Myocyte (in vitro differentiated cells): ENCODE results near the gene OR2D3. TPM values are rescaled to one million over a fixed set of nuclear protein-coding genes. Genes with fewer than 3 reads are reported as not detected.
"Not testable (repeated sequence)": the region's sequence is repeated elsewhere in the genome, so short reads cannot be mapped to it uniquely, and the experiment has no call there.

ENCODE experiments used
- DNase-seq: peaks from one replicate; pipeline ENCODE4 v3.0.0-alpha.2; 2012; ENCODE audit warnings: low read depth
- polyA plus RNA-seq: library from polyadenylated mRNA; unstranded; fragments of >200 nt; gene quantifications from one replicate; pipeline ENCODE4 v1.2.1, GENCODE V29; 2012; ENCODE audit warnings: missing spikeins
- total RNA-seq: library from RNA; depleted of rRNA; stranded (reverse); fragments of >200 nt; gene quantifications from 2 replicates; pipeline ENCODE4 v1.2.3, GENCODE V29; 2014

OR2D3 gene, protein sequence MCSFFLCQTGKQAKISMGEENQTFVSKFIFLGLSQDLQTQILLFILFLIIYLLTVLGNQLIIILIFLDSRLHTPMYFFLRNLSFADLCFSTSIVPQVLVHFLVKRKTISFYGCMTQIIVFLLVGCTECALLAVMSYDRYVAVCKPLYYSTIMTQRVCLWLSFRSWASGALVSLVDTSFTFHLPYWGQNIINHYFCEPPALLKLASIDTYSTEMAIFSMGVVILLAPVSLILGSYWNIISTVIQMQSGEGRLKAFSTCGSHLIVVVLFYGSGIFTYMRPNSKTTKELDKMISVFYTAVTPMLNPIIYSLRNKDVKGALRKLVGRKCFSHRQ
- not detected in 2 replicates for total RNA-seq
- not detected for polyA plus RNA-seq

DNA sequence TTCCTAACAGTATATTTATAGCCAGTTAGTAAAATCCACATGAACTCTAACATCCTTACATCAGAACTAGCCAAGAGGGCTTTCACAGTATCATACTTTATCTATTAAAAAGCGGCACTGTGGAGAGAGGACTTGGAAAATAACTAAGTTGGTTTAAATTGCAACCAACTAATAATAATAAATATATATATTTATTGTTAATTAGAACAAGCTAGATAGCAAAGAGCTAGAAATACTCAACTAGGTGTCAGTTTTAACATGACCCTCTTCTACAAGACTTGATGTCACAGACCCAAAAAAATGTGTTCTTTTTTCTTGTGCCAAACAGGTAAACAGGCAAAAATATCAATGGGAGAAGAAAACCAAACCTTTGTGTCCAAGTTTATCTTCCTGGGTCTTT, at the start of gene OR2D3:
Gene OR2D3 (plus strand): TSS at position 301 of the 400 bp plus-strand sequence. CDS start 0 bp downstream, at position 301.
- no peak for DNase-seq

DNA sequence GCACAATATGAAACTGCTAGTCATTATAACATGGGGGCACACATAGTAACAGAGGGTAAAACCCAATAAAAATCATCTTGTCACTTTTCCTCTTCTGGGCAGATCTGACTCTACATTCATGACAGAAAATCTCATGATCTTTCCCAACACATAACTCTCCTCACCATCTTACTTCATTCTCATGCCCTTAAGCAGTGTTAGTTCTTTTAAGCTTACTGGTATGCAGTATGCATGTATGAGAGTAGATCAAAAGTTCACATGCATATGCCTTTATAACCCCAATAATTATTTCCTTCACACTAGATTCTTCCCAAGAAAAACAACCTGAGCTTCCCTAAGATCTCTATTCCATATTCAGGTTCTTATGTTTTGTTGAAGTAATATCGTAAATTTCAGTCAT, 49.5 kb upstream of the OR2D3 start:
- no peak for DNase-seq

DNA sequence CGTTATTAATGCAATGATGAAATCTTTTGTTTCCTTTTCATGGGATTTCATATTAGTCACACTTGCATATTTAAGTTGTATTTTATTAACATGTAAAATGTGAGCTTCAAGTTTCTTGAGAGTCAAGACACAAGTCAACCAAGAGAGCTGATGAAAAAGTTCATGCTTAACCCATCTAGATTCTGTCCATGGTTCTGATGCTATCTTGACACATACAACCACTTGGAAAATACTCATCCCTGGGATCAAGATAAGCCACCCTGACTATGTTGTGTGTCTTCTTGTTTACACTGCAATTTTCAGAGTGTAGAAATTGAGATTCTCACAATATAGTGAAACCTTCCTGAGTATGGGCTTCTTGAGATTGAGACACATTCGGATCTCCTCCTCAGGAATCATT, 45.0 kb upstream of the OR2D3 start:
- DNase-seq, result no peak

DNA sequence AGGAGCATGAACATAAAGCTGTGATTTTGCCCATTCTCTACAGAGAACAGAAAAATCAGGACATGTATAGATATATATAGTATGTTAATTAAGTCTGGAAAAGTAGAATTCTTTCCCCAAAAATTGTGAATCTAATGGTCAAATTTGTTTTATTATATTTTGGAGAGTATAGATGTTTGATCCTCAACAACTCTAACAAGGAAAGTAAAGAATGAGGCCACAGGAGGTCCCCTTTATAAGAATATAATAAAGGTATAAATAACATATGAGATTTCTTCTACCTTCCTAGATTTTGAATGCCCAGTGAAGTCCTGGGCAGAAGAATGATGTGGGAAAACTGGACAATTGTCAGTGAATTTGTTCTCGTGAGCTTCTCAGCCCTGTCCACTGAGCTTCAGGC, 44.5 kb upstream of the OR2D3 start, which contains the start of gene OR10A4:
Gene OR10A4 (plus strand): TSS at position 301 of the 400 bp plus-strand sequence. CDS start 23 bp downstream, at position 324.
- DNase-seq, result no peak

DNA sequence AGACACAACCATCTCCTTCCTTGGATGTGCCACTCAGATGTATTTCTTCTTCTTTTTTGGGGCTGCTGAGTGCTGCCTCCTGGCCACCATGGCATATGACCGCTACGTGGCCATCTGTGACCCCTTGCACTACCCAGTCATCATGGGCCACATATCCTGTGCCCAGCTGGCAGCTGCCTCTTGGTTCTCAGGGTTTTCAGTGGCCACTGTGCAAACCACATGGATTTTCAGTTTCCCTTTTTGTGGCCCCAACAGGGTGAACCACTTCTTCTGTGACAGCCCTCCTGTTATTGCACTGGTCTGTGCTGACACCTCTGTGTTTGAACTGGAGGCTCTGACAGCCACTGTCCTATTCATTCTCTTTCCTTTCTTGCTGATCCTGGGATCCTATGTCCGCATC, 43.9 kb upstream of the OR2D3 start:
- no peak for DNase-seq

DNA sequence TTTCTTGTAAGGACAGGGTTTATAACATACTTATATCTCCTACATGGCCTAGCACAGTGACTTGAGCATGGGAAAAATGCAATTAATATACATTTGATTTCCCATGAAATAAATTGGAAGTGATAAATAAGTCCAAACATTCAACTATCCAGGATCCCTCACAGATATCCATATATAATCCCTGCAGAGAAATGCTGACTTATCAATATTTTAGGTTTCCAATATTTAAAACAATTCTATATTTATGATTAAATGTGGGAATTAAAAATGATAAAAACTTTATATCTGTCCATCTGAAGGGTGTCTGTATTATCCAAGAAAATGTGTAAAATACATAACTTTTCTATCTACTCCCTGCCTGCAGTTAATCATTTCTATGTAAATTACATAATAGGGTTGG, 38.1 kb upstream of the OR2D3 start:
- no peak for DNase-seq

DNA sequence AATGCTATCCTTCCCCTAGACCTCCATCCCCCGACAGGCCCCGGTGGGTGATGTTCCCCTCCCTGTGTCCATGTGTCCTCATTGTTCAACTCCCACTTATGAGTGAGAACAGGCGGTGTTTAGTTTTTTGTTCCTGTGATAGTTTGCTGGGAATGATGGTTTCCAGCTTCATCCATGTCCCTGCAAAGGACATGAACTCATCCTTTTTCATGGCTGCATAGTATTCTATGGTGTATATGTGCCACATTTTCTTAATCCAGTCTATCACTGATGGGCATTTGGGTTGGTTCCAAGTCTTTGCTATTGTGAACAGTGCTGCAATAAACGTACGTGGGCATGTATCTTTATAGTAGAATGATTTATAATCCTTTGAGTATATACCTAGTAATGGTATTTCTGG, 33.1 kb upstream of the OR2D3 start:
- not testable (repeated sequence) for DNase-seq

DNA sequence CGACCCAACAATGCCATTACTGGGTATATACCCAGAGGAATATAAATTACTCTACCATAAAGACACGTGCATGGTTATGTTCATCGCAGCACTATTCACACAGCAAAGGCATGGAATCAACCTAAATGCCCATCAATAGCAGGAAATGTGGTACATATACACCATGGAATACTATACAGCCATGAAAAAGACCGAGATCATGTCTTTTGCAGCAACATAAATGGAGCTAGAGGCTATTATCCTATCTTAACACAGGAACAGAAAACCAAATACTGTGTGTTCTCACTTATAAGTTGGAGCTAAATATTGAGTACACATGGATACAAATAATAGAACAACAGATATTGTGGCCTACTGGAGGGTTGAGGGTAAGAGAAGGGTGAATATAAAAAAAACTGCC, 32.0 kb upstream of the OR2D3 start:
- DNase-seq, result no peak

DNA sequence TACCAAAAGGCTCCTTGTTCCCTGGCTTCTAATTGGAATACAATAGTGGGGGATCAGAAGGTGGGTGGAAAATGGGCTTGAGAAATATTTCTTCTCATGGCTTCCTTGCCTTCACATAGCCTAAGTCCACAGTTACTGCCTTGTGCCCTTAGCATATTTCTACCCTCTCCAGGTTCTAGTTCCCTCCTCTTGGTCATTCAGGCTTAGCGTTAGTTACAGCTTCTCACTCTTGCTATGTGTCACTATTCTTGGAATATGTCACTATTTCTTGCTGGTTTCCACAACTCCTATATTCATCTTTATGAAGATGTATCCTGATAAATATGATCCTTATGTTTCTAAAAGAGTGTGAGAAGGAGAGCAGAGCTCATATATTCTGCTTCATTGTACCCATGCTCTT, 31.0 kb upstream of the OR2D3 start:
- no peak for DNase-seq

DNA sequence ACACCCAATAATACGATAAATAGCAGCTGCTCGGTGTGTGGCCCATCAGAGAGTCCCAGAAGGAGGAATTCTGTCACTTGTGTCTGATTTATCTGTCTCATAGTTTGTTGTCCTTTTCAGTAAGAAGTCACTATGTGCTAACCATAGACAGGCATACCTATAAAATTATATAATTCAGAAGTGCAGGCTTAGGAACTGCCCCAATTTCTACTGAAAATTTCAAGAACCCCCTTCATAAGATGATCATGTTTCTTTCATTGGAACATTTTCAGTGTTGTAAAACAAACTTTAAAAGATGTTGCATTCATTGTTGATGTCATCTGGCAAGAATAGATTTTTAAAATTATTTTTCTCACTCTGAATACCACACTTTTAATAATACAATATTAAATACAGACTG, 28.4 kb upstream of the OR2D3 start, which contains the start of gene OR2D2:
Gene OR2D2 (minus strand): TSS at position 101 of the 400 bp plus-strand sequence. CDS start 0 bp downstream, at position 101.
- no peak for DNase-seq

DNA sequence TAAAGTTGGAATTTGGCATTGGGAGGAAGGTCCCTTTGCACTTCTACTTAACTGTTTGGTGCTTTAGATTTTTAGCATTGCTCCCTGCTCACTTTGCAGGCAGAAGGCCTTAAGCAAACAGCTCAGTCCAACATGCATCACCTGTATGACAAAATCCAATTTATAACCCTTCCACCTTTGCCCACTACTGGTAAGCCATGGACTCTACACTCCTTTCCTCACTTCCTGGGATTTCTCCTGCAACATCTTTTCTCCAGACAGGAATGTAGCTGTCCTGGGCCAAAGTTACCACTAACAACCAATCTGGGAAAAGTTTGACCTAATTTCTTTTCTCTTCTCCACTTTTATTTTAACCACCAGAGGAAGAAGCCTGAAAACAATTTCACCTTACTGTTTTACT, 26.7 kb upstream of the OR2D3 start:
- no peak for DNase-seq

DNA sequence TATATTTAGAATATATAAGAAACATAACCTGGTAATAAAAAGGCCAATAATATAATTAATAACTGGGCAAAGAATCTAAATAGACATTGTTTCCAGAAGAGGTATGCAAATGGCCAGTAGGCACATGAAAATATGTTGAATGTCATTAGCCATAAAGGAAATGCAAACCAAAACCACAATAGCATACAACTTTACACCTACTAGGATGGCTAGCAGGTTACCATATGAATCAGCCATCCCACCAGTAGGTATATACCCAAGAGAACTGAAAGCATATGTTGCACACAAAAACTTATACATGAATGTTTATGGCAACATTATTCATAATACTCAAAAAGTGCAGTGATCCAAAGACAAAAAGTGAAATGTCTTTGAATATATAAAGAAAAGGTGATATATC, 25.8 kb upstream of the OR2D3 start:
- DNase-seq, result no peak

DNA sequence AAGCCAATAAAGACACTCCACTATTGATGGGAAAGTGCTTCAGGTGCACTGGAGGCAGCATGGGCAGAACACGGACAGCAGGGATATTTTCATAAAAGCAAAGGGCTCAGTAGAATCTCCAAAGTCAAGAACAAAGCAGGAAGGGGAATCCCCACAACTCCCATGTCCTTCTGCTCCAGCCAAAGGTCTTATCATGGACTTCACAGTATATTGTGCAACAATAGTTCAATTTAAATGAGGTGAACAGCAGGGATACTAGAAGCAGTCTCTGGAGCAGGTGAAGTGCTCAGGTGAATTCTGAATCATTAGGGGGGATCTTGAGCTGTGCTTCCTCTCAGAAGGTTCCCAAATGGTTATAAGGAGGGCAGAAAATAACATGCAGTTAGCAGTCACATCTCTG, 21.9 kb upstream of the OR2D3 start:
- DNase-seq, result no peak

DNA sequence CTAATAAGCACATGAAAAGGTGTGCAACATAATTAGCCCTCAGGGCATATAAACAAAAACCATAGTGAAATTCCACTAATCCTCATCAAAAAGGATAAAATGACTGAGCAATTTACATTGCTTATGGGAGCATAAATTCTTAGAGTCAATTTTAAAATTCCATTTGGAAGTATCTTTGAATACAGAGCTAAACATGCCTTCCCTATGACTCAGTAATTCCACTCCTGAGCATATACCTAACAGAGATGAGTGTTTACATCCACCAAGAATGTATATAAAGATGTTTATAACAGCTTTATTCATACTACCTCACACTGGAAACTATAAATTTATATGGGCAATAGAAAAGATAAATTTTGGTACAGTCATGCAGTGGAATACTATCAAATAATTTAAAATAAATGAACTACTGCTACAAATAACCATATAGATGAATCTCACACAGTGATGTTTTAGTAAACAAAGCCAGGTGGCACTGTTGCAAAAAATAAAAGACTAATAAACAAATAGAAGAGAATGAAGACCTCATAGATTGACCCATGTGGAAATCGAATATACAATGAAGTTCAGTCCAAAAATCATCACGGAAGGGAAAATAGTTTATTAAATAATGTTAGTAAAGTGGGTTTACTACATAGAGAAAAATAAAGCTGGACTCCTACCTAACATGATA, 20.3 kb upstream of the OR2D3 start:
- no peak for DNase-seq

DNA sequence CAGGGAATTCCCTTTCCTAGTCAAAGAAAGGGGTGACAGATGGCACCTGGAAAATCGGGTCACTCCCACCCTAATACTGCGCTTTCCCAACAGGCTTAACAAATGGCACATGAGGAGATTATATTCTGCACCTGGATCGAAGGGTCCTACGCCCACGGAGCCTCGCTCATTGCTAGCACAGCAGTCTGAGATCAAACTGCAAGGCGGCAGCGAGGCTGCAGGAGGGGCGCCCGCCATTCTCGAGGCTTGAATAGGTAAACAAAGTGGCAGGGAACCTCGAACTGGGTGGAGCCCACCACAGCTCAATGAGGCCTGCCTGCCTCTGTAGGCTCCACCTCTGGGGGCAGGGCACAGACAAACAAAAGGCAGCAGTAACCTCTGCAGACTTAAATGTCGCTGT, 16.0 kb upstream of the OR2D3 start:
- not testable (repeated sequence) for DNase-seq

DNA sequence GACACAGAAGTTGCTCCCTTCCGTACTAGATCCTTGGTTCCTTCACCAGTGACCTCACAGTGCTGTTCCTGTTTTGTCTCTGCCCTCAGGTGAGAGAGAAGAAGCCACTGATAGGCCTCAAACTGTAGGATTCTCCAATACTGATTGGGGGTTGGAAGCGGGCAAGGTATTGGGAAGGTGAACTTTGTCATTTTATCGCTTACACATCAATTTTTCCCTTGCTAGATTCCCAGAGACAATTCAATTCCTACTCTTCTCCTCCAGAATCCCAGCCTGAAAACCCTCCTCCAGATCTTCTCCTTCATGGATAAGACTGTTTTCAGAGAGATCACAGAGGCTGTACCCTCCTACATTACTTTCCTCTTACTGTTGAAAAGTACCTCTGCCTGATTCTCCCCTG, 9.4 kb upstream of the OR2D3 start:
- no peak for DNase-seq

DNA sequence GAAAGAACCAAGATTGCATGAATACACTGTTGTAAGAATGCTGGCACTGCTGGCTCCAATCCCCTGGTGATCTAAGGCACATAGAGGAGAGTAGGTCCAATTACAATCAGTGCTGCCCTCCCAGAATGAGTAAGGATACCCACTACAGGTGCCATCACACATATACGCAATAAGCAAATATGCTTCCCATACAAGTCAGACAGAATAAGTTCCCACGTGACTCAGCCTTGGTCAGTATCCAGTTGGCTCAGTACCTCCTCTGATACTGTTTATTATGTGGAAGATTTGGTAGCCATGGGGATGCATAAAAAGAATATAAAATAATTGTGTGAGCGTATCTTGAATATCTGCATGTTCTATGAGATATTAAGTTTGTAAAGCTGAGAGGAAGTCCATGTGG, 8.9 kb upstream of the OR2D3 start:
- DNase-seq, result peak; percentile 2

DNA sequence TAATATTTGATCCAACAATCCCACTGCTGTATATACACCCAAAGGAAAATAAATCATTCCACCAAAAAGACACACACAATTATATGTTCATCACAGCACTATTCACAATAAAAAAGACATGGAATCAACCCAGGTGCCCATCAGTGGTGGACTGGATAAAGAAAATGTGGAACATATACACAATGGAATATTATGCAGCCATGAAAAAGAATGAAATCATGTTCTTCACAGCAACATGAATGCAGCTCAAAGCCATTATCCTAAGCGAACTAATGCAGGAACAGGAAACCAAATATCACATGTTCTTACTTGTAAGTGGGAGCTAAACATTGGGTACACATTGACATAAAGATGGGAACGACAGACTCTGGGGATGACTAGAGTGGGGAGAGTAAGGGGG, 1.1 kb upstream of the OR2D3 start:
- no peak for DNase-seq

DNA sequence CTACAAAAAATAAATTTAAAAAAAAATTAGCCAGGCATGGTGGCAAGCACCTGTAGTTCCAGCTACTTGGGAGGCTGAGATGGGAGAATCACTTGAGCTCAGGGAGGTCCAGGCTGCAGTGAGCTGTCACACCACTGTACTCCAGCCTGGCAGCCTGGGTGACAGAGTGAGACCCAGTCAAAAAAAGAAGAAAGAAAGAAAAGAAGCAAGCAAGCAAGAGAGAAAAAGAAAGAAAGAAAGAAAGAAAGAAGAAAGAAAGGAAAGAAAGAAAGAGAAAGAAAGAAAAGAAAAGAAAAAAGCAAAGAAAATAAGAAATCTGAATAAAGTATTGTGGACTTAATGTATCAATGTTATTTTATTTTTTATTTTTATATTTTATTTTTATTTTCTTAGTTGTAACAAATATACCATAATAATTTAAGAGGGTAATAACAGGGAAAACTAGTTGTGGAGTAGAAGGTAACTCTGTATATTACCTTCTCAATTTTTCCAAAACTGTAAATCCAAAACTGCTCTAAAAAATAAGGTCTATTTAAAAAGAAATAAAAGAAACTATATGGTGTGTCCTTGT, 4.3 kb downstream of the OR2D3 start:
- no peak for DNase-seq

DNA sequence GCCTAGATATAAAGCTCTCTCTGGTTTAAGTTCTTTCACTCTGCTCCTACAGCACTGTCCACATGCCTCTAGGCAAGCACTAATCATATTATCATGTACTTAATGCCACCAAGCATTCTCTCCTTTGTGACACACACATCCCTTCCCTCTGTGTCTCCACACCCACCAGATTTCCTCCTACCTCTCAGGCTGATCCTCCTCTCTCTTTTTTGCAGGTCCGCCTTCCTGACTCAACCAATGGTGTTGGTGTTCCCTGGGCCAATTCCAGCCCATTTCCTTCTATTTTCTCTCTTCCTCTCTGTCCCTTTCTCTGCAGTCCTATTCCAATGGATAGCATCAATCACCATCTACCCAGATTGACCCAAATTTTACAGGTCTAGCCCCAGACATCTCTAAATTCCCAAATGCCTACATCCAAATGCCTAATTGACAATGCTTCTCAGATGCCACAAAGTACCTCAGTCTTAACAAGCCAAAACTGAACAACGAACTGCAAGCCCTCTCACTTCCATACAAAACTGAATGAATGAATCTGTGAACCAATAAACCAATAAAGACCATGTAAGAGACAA, 4.9 kb downstream of the OR2D3 start:
- no peak for DNase-seq

DNA sequence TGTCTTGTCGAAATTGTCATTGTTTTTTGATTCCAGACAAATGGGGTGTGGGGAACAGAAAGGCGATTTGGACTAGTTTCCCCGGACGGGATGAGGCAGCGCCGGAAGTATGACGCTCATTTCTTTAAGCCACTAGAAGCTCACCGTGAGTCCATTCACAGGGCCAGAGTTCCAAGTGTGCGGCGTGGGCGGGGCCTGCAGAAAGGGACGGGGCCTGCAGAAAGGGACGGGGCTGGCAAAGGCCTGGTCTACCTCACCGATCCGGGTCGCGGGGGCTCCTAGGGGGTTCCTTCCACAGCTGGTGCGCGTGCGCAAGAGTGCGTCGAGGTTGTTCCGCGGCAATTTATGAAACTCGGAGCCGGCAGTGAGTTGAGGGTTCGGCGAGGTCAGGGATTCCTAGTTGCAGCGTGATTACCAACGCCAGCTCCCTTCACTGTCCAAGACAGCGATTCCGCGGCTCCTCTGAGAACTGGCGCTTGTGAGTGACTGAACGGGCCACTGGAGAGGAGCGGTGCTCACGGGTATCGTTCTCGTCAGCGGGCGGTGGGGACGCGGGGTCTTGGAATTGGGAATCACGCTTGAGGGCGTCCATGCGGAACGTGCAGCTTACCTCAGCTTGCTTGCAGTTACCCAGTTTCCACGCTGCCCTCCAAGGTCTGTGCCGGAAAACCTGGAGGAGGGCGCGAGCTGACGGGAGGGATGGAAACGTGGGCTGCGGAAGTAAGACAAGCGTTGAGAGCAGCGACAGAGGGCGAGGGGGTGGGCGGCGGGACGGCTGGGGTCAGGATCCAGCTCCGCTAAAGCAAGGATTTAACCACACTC, 5.6 kb downstream of the OR2D3 start, which contains the start of gene ZNF215:
Gene ZNF215 (plus strand): TSS at position 219 of the 822 bp plus-strand sequence. CDS start 5,847 bp downstream, outside the sequence.
- peak; percentile 52 for DNase-seq
